ENCODE data around the gene B3GNT3.

- TF ChIP-seq GABPA (IDR thresholded peaks at IDR 0.05; ENCODE audit: borderline replicate concordance, insufficient read depth, low read length) (no peak), POLR2AphosphoS5 (IDR thresholded peaks at IDR 0.05; ENCODE audit: low read depth, low read length) (no peak)
Observed at GRCh38 chr19:17796013-17796837, 1.3 kb downstream of the B3GNT3 start.
